ENCODE results near the gene APOBEC3B. TPM values are rescaled to one million over a fixed set of nuclear protein-coding genes. Genes with fewer than 3 reads are reported as not detected.
"Not testable (repeated sequence)": the region's sequence is repeated elsewhere in the genome, so short reads cannot be mapped to it uniquely, and the experiment has no call there.

Gene APOBEC3B
- total and polyA plus RNA-seq, 2 of the 8 experiments (the other 6 are each of a cell fraction or from before 2014, with no cell fraction given) = 14.2 to 74.9 TPM

DNA sequence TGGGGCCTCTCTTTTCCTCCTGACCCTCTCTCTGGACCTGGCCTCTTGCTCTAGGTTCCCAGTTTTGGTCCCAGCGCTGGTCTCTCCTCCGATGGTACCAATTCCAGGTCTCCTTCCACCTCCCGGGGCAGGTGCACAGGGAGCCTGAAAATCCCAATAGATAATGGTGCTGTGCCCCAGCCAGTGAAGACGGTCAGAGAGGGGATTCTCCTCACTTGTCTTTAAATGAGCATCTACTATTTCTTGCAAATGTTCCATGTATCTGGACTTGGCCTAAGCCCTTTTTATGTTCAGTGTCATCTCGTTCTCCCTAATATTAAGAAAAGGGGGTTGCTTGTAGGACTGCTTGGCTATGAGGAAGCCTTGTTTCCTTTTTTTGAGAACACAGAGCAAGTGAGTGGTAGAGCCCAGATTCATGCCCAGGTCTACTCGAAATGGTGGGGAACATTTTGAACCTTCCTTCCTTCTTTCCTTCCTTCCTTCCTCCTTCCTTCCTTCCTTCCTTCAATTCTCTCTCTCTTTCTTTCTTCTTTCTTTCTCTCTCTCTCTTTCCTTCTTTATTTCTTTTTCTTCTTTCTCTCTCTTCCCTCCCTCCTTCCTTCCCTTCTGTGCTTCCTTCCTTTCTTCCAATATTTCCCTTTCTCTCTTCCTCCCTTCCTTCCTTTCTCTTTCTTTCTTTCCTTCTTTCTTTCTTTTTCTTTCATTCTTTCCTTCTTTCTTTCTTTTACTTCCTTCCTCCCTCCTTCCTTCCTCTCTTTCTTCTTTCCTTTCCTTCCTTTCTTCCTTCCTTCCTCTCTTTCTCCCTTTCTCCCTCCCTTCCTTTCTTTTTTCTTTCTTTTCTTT, 24.1 kb upstream of the APOBEC3B start (continued):
- TF ChIP-seq, protein P1, sequence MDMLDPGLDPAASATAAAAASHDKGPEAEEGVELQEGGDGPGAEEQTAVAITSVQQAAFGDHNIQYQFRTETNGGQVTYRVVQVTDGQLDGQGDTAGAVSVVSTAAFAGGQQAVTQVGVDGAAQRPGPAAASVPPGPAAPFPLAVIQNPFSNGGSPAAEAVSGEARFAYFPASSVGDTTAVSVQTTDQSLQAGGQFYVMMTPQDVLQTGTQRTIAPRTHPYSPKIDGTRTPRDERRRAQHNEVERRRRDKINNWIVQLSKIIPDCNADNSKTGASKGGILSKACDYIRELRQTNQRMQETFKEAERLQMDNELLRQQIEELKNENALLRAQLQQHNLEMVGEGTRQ (IDR thresholded peaks at IDR 0.05; ENCODE audit: low read length) = no peak
- TF ChIP-seq SIX5 (IDR thresholded peaks at IDR 0.05; ENCODE audit: low read depth, low read length) (no peak), HDAC6 (IDR thresholded peaks at IDR 0.05; ENCODE audit: low read depth, low read length) (no peak), CHD1 (IDR thresholded peaks at IDR 0.05; ENCODE audit: low read depth, low read length) (no peak), POLR2A (IDR thresholded peaks at IDR 0.05; ENCODE audit: control extremely low read depth in 1 of 2, low read depth in 2 of 2, low read length in 2 of 2) (no peak), ZNF274 (IDR thresholded peaks at IDR 0.05; ENCODE audit: borderline replicate concordance, extremely low read depth, low read length) (no peak)

DNA sequence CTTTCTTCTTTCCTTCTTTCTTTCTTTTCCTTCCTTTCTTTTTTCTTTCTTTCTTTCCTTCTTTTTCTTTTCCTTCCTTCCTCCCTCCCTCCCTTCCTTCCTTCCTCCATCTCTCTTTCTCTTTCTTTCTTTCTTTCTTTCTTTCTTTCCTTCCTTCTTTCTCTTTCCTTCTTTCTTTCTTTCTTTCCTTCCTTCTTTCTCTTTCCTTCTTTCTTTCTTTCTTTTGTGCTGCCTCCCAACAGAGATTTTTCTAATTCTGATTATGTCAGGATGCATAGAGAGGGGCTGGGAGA, 23.6 kb upstream of the APOBEC3B start:
- H3K79me2 ChIP-seq (ENCODE audit: control insufficient read depth in 1 of 2, insufficient read depth in 2 of 2, low read length in 2 of 2); H4K5ac ChIP-seq (ENCODE audit: insufficient read length, low read depth, low read length); H3K9me3 ChIP-seq (ENCODE audit: insufficient read depth in 2 of 2, low read depth in 1 of 2, low read length in 1 of 2); H3K27ac ChIP-seq (ENCODE audit: low read depth, low read length); H3K23me2 ChIP-seq (ENCODE audit: low read depth, low read length); H3K4me1 ChIP-seq (replicated peaks in 1 of 4; ENCODE audit: control insufficient read depth in 3 of 4, insufficient read depth in 4 of 4, low read length in 3 of 4); H3K18ac ChIP-seq (ENCODE audit: extremely low read depth, low read length); H2BK12ac ChIP-seq (ENCODE audit: low read depth, low read length); H3K79me1 ChIP-seq (ENCODE audit: low read depth, low read length); H3K27me3 ChIP-seq (replicated peaks in 1 of 4; ENCODE audit: control insufficient read depth in 3 of 4, extremely low read depth in 1 of 4, insufficient read depth in 3 of 4, low read length in 3 of 4); H3K9ac ChIP-seq (replicated peaks in 1 of 4; ENCODE audit: extremely low read depth in 1 of 4, low read depth in 3 of 4, low read length in 3 of 4); H2BK120ac ChIP-seq (replicated peaks; ENCODE audit: low read depth, low read length); H3K56ac ChIP-seq (replicated peaks; ENCODE audit: insufficient read length, low read depth, low read length); H2BK20ac ChIP-seq (ENCODE audit: low read length); H2BK5ac ChIP-seq (ENCODE audit: low read depth, low read length); H2AFZ ChIP-seq (ENCODE audit: low read length); POLR2A ChIA-PET (ENCODE audit: partially characterized antibody); H4K20me1 ChIP-seq (replicated peaks in 1 of 2; ENCODE audit: control insufficient read depth in 1 of 2, insufficient read depth in 2 of 2, low read length in 2 of 2); H3K14ac ChIP-seq (ENCODE audit: insufficient read length); H4K91ac ChIP-seq (replicated peaks; ENCODE audit: insufficient read length, low read length); H2BK15ac ChIP-seq (ENCODE audit: low read length); DNase-seq (ENCODE audit: low read depth in 1 of 2, low spot score in 2 of 2); H3K4me2 ChIP-seq (ENCODE audit: insufficient read depth in 1 of 2, low read depth in 2 of 2, low read length in 2 of 2); H3K36me3 ChIP-seq (ENCODE audit: control insufficient read depth in 2 of 4, insufficient read depth in 4 of 4, low read length in 3 of 4); H3K23ac ChIP-seq (ENCODE audit: insufficient read length); H3K4me3 ChIP-seq (ENCODE audit: extremely low read depth in 1 of 4, insufficient read depth in 2 of 4, low read depth in 3 of 4, low read length in 4 of 4); H2AK5ac ChIP-seq (ENCODE audit: low read depth, low read length); FAIRE-seq; H3K4ac ChIP-seq (replicated peaks; ENCODE audit: insufficient read length, low read depth, low read length); H4K8ac ChIP-seq (ENCODE audit: extremely low read depth, insufficient read depth, low read length): not testable (repeated sequence)
- CTCF ChIA-PET (ENCODE audit: partially characterized antibody) = interaction anchor here (1.1 kb wide), 1 partner anchor 240 kb away, joined by 3 read pairs; no protein-coding TSS in a partner anchor
